CD4-positive, alpha-beta T cell treated with Interleukin-2 at 100 ng/mL for 4 hours (primary cell): ENCODE results near the gene GPR137C.

Experiments used
- DNase-seq: peaks from one replicate; pipeline ENCODE4 v3.0.0-alpha.2; 2020; ENCODE audit warnings: low spot score

Gene GPR137C, protein sequence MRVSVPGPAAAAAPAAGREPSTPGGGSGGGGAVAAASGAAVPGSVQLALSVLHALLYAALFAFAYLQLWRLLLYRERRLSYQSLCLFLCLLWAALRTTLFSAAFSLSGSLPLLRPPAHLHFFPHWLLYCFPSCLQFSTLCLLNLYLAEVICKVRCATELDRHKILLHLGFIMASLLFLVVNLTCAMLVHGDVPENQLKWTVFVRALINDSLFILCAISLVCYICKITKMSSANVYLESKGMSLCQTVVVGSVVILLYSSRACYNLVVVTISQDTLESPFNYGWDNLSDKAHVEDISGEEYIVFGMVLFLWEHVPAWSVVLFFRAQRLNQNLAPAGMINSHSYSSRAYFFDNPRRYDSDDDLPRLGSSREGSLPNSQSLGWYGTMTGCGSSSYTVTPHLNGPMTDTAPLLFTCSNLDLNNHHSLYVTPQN

DNA sequence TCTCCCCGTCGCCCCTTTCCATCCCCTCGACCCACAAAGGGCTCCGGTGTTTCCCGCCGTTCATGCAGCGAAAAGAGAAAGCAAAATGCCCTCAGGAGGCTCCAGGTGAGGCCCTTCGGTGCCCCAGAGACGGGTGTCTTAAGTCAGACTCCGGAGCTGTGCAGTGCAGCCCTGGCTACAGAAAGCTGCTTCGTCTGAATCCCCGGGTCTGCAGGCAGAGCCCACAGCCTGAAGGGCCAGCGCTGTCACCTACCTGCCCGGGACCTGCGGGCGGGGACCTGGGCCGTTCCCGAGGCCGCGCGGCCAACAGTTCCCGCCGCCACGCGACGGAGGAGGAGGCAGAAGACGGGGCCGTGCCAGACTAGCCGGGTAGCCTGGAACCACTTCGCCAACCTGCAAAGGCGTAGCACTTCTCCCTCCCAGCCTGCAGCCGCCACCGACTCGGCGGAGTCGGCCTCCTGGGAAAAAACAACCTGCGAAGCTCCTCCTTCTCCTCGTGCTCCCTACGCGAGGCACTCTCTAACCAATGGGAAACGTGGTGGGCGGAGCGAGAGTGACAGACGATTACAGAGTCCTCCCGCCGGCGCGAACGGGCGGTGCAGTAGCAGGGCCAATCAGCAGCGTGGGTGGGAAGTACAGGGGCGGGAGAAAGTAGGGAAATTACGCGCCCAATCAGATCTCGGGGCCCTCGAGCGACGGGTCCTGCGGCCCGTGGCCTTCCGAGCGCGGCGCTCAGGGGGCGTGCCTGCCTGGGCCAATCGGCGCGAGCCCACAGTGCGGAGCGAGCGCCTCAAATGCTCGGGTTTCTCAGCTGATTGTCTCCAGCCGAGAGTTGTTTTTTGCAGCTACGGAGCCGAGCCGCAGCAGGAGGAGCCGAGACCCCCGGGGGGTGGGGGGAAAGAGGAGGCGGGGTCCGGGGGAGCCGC, at the start of gene GPR137C, which contains the start of gene TXNDC16:
Gene GPR137C, plus strand, starts transcription at position 774 of the 926 bp plus-strand sequence. CDS start 312 bp downstream, outside the sequence.
Gene TXNDC16, minus strand, starts transcription at position 443 of the 926 bp plus-strand sequence. CDS start 8,948 bp downstream, outside the sequence.
- peak; percentile 99 for DNase-seq

DNA sequence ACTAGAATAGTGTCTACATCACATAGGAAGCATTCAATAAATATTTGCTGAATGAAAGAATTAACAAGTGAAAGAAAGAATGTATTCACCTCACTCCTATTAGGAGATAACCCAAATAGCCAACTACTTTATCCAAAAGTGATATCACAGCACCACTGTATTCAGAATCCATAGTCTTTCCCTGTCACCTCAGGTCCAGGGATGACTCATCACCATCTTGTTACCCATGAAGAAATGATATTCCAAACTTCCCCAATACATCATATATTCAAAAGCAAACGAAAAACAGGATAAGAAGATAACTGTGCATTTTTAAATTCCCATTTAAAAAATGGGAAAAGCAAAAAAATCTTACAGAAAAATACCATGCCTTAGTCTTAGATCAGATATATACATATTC, 39.4 kb upstream of the GPR137C start:
- no peak for DNase-seq

DNA sequence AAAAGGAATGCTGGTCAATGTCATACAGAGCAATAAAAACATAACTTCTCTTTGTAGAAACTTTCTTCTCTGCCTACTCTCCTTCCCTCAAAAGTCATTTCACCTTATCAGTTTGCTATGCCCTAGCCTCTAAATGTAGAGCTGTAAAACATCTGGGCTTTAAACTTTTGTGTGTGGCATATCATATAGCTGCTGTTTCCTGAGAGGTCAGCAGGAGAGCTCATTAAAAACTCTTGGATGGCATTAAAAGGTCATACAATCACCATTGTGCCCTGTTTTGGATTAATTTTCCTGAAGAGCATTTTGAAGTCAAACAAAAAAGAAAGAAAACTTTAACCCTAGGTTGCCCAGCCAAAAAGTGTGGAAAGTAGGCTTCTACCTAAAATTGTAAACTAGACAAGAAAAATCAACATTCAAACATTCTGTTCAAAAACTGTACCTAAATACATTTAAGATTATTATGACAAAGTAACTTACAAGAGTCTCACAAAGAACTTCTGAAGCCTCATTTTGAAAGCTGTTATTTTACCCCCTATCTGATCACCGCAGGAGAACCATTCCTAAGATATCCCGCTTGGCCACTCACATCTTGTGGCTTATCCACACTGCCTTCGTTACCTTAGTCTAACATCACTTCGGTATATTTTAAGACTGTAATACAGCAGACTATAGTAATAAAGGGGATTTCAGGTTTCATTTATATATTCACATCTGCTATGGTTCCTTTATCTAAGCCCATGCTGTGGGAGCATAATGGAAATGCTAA, 38.4 kb upstream of the GPR137C start:
- DNase-seq, result no peak

- DNase-seq, result no peak
These were observed 30.6 kb upstream of the GPR137C start for GRCh38 chr14:52522033-52522432.

GRCh38 chr14:52522581-52523345, 29.9 kb upstream of the GPR137C start:
- no peak for DNase-seq

DNA sequence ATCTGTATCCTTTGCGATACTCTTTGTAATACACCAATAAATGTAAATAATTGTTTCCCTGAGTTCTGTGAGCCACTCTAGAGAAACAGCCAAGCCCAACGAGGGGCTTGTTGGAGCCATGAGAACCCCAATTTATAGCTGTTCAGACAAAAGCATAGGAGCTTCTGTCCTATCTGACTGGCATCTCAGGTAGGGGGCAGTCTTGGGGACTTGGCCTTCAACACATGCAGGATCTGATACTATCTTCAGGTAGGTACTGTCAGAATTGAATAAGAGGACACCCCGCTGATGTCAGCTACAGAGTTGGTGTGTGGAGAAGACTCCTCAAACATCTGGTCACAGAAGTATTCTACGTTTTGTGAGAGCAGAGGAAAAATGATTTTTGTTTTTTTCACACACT, 25.6 kb upstream of the GPR137C start:
- DNase-seq, result no peak

- no peak for DNase-seq
These were observed 21.2 kb upstream of the GPR137C start for GRCh38 chr14:52531481-52531880.

DNA sequence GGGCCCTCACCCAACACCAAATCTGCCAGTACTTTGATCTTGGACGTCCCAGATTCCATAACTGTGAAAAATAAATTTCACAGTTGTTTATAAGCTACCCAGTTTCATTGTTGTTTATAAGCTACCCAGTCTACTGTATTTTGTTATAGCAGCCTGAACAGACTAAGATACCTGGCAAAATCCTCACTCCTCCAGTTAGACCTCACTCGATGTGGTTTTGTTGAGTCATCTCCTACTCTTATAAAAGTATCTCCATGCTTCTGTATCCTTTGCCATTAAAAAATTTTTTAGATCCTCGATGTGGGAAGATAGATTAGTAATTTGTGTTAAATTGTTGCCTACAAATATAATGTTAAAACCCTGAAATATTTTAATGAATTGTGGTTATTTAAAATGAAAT, 16.4 kb upstream of the GPR137C start:
- no peak for DNase-seq

DNA sequence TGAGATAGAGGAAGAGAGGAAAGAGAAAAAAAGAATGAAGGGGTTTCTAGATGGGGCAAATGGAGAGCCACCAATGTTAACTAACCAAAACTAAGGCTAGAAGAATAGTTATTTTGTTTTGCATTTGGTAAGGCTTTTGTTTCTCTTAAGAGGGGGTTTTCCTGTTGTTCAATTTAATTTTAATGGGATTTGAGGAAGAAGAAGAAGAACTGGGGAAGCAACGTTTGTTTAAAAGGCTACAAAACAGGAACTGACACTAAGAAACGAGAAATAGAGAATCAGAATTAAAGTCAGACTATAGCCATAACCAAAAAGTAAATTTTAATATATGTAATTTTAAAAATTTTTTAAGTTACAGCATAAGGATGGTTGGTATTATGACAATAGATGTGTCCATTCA, 14.0 kb upstream of the GPR137C start:
- no peak for DNase-seq

DNA sequence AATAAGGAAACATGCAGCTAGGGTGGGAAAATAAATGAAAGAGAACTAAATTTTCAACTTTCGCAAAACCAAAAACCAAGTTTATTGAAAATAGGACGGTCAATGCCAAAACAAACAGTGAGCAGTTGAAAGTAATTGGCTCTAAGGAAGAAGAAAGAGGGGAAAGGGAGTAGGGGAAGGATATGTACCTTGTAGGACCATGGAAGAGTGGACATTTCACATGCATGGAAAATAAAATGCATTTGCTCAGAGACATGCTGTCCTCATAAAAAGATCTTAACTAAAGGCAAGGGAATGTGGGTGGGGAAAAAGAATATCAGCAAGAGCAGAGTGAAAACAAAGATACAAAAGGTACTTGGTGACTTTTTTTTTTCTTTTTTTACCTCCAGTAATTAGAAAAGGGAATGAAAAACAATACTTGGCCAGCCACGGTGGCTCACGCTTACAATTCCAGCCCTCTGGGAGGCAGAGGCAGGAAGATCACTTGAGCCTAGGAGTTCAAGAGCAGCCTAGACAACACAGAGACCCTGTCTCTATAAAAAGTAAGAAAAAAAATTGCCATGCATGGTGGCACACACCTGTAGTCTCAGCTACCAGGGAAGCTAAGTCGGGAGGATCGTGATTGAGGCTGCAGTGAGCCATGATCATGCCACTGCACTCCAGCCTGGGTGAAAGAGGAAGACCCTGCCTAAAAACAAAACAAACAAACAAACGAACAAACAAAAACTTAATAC, 6.9 kb upstream of the GPR137C start:
- DNase-seq, result no peak

DNA sequence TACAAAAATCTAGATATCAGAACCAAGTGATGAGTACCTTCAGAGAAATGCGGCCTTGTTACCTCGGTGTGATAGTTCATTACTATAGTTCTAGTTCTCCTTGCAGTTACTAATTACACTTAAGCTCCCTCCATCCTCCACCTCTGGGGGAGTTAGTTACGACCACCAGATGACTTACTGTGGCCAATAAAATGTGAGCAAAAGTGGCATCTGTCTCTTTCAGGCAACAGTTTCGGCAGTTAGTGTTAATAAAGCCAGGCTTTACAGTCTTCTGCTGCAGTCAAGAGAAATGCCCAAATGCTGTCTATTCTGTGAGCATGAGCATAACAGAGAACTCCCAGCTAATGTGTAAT, 6.3 kb upstream of the GPR137C start:
- no peak for DNase-seq

DNA sequence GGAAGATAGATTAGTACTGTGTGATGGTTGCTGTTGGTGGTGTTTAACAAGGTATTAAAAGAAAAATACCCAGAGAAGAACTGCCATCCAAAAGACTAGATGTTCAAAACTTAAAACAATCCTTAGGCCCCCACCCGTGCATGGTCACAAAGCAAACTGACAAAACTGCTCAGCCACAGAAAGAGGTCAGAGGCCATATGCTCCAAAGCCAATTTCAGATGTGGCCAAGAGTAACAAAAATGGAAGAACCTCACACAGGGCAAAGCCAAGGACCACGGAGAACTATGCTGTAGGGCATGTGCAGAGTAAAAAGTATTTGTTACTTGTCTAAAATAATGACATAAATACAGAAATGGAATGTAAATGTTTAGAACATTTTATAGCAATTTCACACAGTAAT, 5.6 kb upstream of the GPR137C start:
- no peak for DNase-seq

DNA sequence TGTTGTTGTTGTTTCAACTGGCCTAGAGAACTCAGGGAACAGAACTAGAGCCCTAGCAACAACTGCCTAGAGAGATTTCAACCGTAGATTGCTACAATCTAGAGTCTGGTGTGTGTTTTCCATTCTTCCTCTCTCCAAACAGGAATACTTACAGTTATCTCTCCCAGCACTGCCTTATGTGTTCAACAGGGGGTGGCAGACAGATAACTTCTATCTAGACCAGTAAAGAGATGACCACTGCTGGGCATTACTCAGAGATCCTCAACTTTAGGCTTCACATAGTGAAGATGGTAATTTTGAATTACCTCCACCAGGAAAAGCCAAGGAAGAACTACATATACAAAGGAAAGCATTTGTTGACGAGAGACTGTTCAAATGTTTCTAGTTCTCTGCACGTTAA, 5.1 kb upstream of the GPR137C start:
- DNase-seq, result no peak

DNA sequence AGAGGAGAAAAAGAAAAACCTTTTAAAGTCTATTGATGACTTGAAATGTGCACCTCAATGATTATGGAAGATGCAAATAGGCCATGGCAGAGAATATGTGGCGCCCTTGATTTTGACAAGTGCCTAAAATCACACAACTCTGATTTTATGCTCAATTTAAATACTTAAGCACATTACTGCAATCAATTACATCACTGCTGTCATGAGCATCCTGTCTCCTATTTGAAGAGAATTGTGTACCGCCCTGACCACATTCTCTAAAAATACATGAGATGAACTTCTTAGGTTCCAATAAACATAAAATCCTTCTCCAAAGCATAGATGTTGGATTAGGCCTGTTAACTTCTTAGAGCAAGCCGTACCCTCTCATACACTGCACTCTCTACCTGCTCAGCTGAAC, 2.0 kb upstream of the GPR137C start:
- DNase-seq, result no peak

DNA sequence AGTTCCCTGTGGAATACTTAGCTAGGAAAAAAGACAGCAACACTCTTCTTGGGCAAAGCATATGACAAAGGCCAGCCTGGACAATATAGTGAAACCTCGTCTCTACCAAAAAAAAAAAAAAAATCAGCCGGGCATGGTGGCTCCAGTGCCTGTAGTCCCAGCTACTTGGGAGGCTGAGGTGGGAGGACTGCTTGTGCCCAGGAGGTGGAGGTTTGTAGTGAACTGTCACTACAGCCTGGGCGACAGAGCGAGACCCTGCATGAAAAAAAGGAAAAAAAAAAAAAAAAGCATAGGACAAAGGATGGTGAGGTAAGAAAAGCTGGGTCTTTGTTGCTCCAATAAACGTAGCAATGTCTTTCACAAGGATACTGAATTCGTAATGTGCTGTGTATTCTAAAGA, 1.4 kb upstream of the GPR137C start:
- DNase-seq, result no peak

GRCh38 chr14:52551696-52552062, 957 bp upstream of the GPR137C start:
- DNase-seq, result peak; percentile 12

GRCh38 chr14:52553002-52553670, 500 bp downstream of the GPR137C start:
- peak; percentile 23 for DNase-seq

GRCh38 chr14:52553671-52554575, 1.3 kb downstream of the GPR137C start:
- DNase-seq, result peak; percentile 84

DNA sequence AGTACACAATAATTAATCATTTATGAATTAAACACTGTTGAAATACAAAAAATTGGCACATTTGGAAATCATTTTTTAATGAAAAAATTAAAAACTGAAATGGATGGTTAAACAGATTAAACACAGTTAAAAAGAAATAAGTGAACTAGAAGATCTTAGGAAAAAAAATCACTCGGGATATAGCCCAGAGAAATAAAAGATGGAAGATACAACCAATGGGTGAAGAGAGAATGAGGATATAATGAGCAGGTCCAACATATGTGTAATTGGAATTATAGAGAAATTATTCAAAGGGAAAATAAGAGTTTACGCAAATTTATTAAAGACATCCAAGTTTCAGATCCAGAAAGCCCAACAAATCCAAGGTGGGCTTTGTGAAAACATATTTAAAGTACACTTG, 6.1 kb downstream of the GPR137C start:
- no peak for DNase-seq
